ENCODE results near the gene KLHL10. TPM values are rescaled to one million over a fixed set of nuclear protein-coding genes. Genes with fewer than 3 reads are reported as not detected.
A peak's percentile ranks its signal among the peaks of the same experiment; 100 is the strongest.

Gene KLHL10
- total and polyA plus RNA-seq, 2 of the 13 experiments (the other 11 are each of a cell fraction or from before 2014, with no cell fraction given): 0.04 to 0.08 TPM

- TF ChIP-seq ZNF563 (CRISPR knock-in tag; IDR thresholded peaks at IDR 0.05): no peak
- peak; percentile 55; the same call in 1 of the 2 replicates for TF ChIP-seq HNF4A (CRISPR knock-in tag; IDR thresholded peaks at IDR 0.05)
- no peak for TF ChIP-seq ZNF446 (CRISPR knock-in tag; IDR thresholded peaks at IDR 0.05)
- peak; percentile 55 for TF ChIP-seq RBM39 (IDR thresholded peaks at IDR 0.05; ENCODE audit: low read depth, low read length, poor library complexity, severe bottlenecking)
- TF ChIP-seq RFX3 (CRISPR knock-in tag; IDR thresholded peaks at IDR 0.05): no peak
- no peak for TF ChIP-seq NFIC (IDR thresholded peaks at IDR 0.05; ENCODE audit: low read length)
- peak; percentile 76; the same call in 1 of the 2 replicates for TF ChIP-seq ARNT2 (CRISPR knock-in tag; IDR thresholded peaks at IDR 0.05; ENCODE audit: low read depth)
- no peak for TF ChIP-seq SOX6 (IDR thresholded peaks at IDR 0.05)
- no peak; the same call in 1 of the 2 replicates for TF ChIP-seq SOX6 (CRISPR knock-in tag; IDR thresholded peaks at IDR 0.05)
- TF ChIP-seq ATF7 (IDR thresholded peaks at IDR 0.05): no peak
- TF ChIP-seq ATF7 (CRISPR knock-in tag; IDR thresholded peaks at IDR 0.05): no peak
- no peak for TF ChIP-seq FOXK2 (IDR thresholded peaks at IDR 0.05)
- no peak for TF ChIP-seq ZBTB8A (CRISPR knock-in tag; IDR thresholded peaks at IDR 0.05; ENCODE audit: borderline replicate concordance, low read depth)
- TF ChIP-seq MATR3 (CRISPR knock-in tag; IDR thresholded peaks at IDR 0.05): no peak
- no peak; the same call in 1 of the 2 replicates for TF ChIP-seq JDP2 (CRISPR knock-in tag; IDR thresholded peaks at IDR 0.05; ENCODE audit: borderline replicate concordance)
- TF ChIP-seq, protein P1, sequence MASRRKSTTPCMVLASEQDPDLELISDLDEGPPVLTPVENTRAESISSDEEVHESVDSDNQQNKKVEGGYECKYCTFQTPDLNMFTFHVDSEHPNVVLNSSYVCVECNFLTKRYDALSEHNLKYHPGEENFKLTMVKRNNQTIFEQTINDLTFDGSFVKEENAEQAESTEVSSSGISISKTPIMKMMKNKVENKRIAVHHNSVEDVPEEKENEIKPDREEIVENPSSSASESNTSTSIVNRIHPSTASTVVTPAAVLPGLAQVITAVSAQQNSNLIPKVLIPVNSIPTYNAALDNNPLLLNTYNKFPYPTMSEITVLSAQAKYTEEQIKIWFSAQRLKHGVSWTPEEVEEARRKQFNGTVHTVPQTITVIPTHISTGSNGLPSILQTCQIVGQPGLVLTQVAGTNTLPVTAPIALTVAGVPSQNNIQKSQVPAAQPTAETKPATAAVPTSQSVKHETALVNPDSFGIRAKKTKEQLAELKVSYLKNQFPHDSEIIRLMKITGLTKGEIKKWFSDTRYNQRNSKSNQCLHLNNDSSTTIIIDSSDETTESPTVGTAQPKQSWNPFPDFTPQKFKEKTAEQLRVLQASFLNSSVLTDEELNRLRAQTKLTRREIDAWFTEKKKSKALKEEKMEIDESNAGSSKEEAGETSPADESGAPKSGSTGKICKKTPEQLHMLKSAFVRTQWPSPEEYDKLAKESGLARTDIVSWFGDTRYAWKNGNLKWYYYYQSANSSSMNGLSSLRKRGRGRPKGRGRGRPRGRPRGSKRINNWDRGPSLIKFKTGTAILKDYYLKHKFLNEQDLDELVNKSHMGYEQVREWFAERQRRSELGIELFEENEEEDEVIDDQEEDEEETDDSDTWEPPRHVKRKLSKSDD (CRISPR knock-in tag; IDR thresholded peaks at IDR 0.05; ENCODE audit: low read depth): no peak
- peak; percentile 57 for TF ChIP-seq SP4 (CRISPR knock-in tag; IDR thresholded peaks at IDR 0.05)
- TF ChIP-seq NFIB (CRISPR knock-in tag; IDR thresholded peaks at IDR 0.05; ENCODE audit: borderline replicate concordance): no peak
- peak; percentile 38 for TF ChIP-seq SPEN (CRISPR knock-in tag; IDR thresholded peaks at IDR 0.05; ENCODE audit: low read depth)
- TF ChIP-seq, protein P2, sequence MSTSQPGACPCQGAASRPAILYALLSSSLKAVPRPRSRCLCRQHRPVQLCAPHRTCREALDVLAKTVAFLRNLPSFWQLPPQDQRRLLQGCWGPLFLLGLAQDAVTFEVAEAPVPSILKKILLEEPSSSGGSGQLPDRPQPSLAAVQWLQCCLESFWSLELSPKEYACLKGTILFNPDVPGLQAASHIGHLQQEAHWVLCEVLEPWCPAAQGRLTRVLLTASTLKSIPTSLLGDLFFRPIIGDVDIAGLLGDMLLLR (CRISPR knock-in tag; IDR thresholded peaks at IDR 0.05): no peak
- no peak for TF ChIP-seq FOXM1 (CRISPR knock-in tag; IDR thresholded peaks at IDR 0.05)
- TF ChIP-seq E2F2 (CRISPR knock-in tag; IDR thresholded peaks at IDR 0.05; ENCODE audit: borderline replicate concordance): no peak
- TF ChIP-seq, protein P3, sequence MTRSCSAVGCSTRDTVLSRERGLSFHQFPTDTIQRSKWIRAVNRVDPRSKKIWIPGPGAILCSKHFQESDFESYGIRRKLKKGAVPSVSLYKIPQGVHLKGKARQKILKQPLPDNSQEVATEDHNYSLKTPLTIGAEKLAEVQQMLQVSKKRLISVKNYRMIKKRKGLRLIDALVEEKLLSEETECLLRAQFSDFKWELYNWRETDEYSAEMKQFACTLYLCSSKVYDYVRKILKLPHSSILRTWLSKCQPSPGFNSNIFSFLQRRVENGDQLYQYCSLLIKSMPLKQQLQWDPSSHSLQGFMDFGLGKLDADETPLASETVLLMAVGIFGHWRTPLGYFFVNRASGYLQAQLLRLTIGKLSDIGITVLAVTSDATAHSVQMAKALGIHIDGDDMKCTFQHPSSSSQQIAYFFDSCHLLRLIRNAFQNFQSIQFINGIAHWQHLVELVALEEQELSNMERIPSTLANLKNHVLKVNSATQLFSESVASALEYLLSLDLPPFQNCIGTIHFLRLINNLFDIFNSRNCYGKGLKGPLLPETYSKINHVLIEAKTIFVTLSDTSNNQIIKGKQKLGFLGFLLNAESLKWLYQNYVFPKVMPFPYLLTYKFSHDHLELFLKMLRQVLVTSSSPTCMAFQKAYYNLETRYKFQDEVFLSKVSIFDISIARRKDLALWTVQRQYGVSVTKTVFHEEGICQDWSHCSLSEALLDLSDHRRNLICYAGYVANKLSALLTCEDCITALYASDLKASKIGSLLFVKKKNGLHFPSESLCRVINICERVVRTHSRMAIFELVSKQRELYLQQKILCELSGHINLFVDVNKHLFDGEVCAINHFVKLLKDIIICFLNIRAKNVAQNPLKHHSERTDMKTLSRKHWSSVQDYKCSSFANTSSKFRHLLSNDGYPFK (CRISPR knock-in tag; IDR thresholded peaks at IDR 0.05; ENCODE audit: borderline replicate concordance): peak; percentile 21; the same call in 1 of the 2 replicates
- TF ChIP-seq MBD4 (IDR thresholded peaks at IDR 0.05; ENCODE audit: borderline replicate concordance, low read length): no peak
- no peak for TF ChIP-seq MIER2 (CRISPR knock-in tag; IDR thresholded peaks at IDR 0.05)
These were observed 25.1 kb upstream of the KLHL10 start, which contains the start of gene FKBP10 (continued) for GRCh38 chr17:41812381-41813151.
